Right kidney (tissue), 1 donor: ENCODE measurements around the gene PRR5.

ENCODE experiments used
- DNase-seq: peaks from one replicate; pipeline ENCODE4 v3.0.0-alpha.2; 2016

The PRR5 gene

GRCh38 chr22:44712962-44713361 lies 11.0 kb downstream of the PRR5 start:
- no peak for DNase-seq

GRCh38 chr22:44714703-44715350 lies 12.8 kb downstream of the PRR5 start:
- no peak for DNase-seq

DNA sequence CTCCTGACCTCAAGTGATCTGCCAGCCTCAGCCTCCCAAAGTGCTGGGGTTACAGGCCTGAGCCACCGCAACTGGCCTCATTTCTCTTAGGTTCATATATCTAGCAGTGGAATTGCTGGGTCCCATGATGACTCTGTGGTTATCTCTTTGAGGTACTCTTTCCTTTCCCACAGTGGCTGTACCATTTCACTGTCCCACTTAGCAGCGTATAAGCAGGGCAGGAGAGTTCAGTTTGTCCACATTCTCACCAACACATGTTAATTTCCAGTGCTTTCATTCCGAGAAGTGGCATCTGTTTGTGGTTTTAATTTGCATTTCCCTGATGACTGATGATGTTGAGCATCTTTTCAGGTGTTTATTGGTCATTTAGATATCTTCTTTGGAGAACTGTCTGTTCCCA lies 16.4 kb downstream of the PRR5 start:
- no peak for DNase-seq

- no peak for DNase-seq
Measured at GRCh38 chr22:44719586-44720368, 17.8 kb downstream of the PRR5 start.

- DNase-seq: no peak
Measured at GRCh38 chr22:44721213-44721612, 19.2 kb downstream of the PRR5 start.

DNA sequence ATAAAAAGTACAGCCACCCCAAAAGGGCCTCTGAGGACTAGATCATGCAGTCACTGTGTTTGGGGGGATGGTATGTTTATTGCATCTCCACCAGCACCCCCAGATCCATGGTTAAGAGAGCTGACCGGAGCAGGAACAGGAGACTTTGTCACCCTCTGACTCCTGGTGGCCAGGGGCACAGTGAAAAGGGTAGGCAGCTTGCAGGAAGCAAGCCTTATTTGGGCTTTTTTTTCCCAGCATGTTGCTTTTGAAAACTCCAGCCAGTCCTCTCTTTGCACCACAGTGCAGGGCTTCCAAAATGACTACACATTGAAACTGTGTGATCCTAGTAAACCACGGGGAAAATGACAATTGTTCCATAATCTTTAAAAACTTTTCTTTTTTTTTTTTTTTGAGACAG lies 20.6 kb downstream of the PRR5 start:
- DNase-seq: no peak

GRCh38 chr22:44723801-44724200 lies 21.8 kb downstream of the PRR5 start:
- DNase-seq: no peak

- no peak for DNase-seq
Measured at GRCh38 chr22:44724416-44724815, 22.4 kb downstream of the PRR5 start.

DNA sequence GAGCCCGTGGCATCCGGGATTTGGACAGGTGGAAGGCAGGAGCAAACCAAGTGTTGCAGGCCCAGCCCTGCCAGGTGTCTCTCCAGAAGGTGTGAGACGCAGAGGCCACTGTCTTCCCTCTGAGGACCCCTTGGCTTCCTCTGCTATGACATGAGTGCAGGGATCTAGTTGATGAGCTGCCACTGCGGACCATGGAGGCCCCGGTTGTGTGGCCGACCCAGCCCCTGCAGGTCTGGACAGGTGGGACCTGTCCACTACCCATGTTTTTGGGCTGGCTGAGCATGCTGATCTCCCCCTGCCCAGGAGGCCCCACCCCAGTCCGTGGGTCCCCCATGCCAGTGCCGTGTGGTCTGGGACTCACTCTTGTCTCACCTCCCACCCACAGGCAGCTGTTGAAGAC lies 22.9 kb downstream of the PRR5 start:
- DNase-seq: no peak

GRCh38 chr22:44726439-44726838 lies 24.4 kb downstream of the PRR5 start:
- no peak for DNase-seq

DNA sequence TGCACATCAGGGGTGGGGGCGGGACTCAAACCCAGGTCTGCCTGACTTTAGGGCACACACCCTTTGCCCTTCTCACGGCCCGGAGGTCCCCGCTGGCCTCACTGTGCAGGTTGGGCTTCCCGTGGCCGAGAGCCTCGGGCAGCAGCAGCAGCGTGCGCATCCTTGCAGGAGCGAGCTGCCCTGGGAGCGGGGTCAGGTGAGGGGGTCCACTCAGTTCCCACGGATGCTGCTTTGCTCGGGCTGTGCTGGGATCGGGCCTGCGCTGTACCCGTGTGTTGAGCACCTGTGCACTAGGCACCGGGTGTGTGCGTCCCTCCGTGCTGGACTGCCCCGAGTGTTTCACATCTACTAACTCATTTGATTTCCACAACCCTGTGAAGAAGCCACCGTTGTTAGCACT lies 25.1 kb downstream of the PRR5 start:
- no peak for DNase-seq

DNA sequence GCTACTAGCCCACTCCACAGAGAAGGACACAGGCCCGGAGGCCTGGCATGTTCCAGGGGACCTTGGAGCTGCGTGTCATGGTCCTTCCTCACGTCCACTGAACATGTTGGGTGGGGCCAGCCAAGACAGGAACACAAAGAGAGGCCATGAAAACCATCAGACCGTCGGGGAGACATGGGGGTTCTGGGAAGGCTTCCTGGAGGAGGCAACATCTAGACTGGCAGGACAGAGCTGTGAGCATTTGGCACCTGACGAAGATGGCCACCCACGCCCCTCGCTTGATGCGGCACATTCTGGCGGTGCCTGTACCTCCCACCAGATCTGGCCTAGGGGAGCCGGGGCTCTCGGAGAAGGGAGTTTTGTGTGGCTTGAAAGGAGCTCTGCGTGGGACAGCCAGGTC lies 25.7 kb downstream of the PRR5 start:
- DNase-seq: no peak

DNA sequence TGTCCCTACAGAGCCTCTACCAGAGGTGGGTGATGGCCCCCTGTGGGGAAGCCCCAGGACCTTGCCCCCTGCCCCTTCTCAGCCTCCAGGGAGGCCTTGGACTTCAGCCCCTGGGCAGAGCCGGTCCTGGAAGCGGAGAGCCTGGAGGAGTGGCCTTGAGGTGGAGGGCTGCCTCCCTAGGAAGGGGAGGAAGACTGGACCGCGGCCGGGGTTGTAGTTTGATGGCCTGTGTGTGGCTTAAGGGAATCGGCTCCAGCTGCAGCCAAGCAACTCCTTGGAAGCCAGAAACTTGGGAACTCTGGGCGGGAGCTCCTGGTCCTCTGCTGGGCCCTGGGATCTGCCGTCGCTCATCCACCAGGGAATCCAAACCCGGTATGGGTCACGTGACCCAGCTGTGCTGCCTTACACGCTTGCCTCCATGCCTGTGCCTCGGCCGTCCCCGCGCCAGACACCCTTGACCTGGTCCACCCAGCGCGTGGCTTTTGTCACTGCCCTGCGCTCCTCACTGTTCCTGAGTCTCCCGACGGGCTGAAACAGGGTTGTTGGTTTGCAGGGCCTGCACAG lies 26.8 kb downstream of the PRR5 start:
- no peak for DNase-seq

DNA sequence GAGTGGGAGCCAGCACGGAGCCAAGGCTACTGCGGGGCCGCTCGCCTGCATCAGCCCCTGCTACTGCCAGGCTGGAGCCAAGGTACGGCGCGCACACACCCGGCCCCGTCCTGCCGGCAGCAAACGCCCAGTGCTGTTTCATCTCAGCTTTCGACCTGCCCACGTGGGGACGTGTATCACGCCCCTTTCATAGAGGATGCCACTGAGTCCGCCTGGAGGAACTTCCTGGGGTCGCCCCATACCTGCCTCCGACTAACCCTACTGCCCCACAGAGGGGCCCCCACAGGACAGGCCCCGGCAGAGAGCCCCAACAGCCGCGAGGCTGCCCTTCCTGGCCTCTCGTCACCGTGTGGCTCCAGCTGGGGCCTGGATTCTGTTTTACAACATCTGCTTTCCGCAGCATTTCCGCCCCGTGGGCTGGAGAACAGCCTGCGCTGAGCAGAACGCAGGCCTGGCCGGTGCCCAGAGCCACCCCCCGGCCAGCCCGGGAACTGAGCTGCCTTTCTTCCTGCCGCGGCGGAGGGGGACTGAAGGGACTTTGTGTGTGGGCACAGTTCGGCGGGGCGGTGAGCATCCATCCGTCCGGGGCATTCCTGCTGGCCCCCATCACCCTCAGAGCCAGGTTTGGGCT lies 27.5 kb downstream of the PRR5 start:
- peak; percentile 72 for DNase-seq

DNA sequence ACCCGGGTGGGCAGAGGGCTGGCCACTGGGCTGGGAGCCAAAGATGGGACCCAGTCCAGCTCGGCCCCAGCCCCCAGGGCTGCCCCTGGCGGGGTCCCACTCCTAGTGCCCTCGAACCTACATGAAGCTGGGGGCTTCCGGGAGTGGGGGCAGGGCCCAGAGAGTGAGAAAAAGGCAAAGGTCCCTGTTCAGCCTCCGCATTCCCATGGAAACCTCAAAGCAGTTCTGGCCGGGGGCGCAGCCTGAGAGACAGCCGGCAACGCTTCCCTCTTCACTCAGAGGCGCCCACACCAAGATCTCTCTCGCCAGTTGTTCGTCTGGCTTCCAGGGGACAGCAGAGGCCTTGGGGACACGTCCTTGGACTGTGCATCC lies 28.0 kb downstream of the PRR5 start:
- DNase-seq: peak; percentile 72

DNA sequence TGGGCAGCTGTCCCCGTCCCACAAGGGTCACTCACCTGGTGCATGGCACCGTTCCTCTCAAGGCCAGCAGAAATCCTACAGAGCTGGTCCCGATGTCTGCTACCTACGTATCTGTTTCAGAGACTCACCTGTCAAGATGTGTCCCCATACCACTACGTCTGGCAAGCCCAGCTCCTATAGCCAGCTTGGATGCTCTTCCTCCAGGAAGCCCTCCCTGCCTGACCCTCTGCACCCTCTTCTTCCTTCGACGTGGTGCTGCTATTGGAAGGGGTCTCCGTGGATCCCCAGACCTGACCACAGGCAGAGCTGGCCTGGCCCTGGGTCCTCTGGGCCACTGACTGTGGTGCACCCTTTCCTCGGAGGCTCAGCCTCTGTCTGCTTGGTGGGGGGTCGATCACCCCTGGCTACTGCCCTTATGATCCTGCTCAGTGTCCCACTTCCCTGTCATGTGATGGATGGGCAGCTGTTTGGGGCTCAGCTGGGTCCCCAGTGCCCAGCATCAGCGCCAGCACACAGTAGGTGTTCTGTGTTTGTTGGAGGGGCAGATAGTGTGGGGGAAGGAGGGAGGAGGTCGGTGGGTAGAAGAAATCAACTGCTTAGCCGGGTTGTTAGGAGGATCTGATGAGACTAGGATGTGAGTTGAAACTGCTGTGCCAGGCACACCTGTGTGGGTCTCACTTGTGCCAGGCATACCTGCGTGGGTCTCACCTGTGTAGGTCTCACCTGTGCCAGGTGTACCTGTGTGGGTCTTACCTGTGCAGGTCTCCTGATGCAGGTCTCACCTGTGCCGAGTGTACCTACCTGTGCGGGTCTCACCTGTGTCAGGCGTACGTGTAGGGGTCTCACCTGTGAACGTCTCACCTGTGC lies 28.7 kb downstream of the PRR5 start:
- no peak for DNase-seq

DNA sequence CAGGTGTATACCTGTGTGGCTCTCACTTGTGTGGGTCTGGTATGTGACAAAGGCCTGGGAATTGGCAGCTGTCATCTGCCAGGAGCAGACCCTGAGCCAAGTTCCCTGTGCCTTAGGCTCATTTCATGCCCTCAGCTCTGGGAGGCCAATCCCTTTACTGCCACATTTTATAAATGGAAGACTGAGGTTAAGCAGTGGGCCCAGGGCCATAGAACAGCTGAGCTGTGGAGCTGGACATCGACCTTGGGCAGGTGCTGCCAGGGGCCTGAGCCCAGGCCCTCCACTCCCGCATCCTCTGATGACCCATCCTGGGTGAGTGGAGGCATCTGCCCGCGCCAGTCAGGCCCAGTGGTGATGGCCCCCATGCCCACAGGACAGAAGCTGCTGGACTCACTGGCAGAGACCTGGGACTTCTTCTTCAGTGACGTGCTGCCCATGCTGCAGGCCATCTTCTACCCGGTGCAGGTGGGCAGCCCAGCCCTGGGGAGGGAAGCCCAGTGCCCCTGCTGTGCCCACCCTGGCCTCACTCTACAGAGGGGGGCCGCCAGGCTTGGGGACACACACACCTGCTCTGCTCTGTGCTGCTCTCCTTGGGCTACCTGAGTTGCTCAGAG lies 29.5 kb downstream of the PRR5 start:
- DNase-seq: no peak

DNA sequence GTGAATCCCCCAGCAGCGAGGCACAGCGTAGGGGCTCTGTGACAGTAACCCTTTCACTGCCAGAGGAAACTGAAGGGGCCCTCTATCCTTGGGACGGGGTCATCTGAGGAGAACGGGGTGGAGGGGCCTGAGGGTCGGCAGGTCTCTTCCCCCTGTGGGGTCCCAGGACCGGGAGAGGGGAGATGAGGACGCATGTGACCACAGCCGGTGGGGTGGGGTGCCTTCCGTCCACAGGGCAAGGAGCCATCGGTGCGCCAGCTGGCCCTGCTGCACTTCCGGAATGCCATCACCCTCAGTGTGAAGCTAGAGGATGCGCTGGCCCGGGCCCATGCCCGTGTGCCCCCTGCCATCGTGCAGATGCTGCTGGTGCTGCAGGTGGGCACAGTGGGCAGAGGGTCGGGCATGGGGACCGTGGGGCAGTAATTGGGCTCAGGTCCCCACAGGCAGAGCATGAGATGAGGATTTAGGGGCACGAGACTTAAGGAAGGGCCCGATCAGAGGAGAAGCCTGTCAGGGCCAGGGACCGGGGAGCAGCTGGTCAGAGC lies 30.1 kb downstream of the PRR5 start:
- DNase-seq: no peak

- no peak for DNase-seq
Measured at GRCh38 chr22:44732661-44733060, 30.7 kb downstream of the PRR5 start.

DNA sequence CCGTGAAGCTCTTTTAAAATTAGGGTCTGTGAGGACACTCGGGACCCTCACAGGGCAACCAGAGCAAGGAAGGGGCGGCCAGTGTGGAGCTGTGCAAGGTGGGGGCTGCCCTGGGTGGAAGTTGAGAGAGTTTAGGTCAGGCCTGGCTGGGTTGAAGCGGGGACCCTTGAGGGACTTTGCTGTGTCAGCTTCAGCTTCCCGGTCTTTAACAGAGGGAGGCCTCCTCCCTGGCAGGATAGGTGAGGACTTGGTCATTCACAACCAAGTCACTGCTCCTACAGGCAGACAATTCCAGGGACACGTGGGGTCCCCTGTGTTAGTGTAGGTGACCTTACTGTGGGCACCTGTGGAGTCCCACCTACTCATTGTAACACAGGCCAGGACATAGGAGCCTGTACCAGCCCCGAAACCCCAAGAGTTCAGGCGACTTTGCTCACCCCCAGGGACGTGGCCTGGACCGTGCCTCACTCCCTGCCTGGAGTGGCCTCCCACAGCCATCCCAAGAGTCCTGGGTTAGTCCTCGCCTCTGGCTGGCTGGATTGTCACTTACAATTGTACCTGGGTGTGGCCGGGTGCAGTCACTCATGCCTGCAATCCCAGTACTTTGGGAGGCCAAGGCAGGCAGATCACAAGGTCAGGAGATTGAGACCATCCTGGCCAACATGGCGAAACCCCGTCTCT lies 31.6 kb downstream of the PRR5 start:
- no peak for DNase-seq

- no peak for DNase-seq
Measured at GRCh38 chr22:44734278-44734677, 32.3 kb downstream of the PRR5 start.
